Vagina (tissue), 2 donors: Measurements from ENCODE around the gene SLC39A11.

Source experiments
- POLR2A ChIP-seq, 2 donors: fragments of 450-650 bp; IDR thresholded peaks; one replicate each; pipeline ENCODE4 v1.6.1; 2017; ENCODE audit warnings: antibody characterized with exemption in 2 of 2, mild to moderate bottlenecking in 2 of 2, moderate library complexity in 2 of 2
- POLR2AphosphoS5 ChIP-seq, 2 donors: sonication (generic); formaldehyde crosslinking; IDR thresholded peaks; one replicate each; pipeline ENCODE4 v1.9.0; 2017; ENCODE audit warnings: antibody characterized with exemption in 2 of 2, mild to moderate bottlenecking in 2 of 2, low read depth in 1 of 2; ENCODE audit not compliant: insufficient read depth in 1 of 2
- TF ChIP-seq, protein P1 (sequence below), 3 experiments: fragments of 450-650 bp in 2 of 3; fragments of 200-600 bp in 1 of 3; sonication (generic) in 1 of 3; IDR thresholded peaks; one replicate each; pipeline ENCODE4 v1.5.1; 2017 to 2019; ENCODE audit warnings: antibody characterized with exemption in 3 of 3, mild to moderate bottlenecking in 2 of 3, moderate library complexity in 2 of 3

DNA sequence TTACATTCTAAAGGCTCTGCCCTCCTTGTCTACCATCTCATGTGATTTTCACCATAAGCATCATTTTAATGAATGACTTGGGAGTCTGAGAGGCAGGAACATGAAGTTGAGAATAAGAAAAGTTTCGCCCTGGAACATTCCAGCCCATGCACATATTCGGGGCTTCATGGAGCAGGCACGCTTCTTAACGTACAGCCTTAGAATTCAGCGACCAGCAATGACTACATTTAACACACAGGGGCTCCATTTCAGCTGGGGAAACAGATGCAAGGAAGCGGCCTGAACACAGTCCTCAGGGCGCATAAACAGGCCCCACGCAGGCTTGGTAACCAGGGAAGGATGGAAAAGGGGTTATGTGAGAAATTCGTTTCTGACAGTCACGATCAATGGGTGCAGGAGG, 357.4 kb downstream of the SLC39A11 start:
- TF ChIP-seq, protein P1, sequence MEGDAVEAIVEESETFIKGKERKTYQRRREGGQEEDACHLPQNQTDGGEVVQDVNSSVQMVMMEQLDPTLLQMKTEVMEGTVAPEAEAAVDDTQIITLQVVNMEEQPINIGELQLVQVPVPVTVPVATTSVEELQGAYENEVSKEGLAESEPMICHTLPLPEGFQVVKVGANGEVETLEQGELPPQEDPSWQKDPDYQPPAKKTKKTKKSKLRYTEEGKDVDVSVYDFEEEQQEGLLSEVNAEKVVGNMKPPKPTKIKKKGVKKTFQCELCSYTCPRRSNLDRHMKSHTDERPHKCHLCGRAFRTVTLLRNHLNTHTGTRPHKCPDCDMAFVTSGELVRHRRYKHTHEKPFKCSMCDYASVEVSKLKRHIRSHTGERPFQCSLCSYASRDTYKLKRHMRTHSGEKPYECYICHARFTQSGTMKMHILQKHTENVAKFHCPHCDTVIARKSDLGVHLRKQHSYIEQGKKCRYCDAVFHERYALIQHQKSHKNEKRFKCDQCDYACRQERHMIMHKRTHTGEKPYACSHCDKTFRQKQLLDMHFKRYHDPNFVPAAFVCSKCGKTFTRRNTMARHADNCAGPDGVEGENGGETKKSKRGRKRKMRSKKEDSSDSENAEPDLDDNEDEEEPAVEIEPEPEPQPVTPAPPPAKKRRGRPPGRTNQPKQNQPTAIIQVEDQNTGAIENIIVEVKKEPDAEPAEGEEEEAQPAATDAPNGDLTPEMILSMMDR (IDR thresholded peaks at IDR 0.05), result no peak
- no peak for TF ChIP-seq POLR2AphosphoS5 (IDR thresholded peaks at IDR 0.05; ENCODE audit: insufficient read depth in 1 of 2, low read depth in 1 of 2)
- TF ChIP-seq POLR2A (IDR thresholded peaks at IDR 0.05), result no peak
